CD4-positive, alpha-beta T cell (primary cell): ENCODE results near the gene RAD51AP1. TPM values are rescaled to one million over a fixed set of nuclear protein-coding genes. Genes with fewer than 3 reads are reported as not detected.

Experiments
- ATAC-seq: fragments of 200-7000 bp; cut with Tn5 transposase; one replicate; pipeline ENCODE4 v1.10.0; 2022; ENCODE audit warnings: mild to moderate bottlenecking; ENCODE audit not compliant: poor library complexity
- CTCF ChIA-PET: fragments of 350-600 bp; sonication (Branson Sonifier 250); formaldehyde crosslinking; loops from one replicate; lab custom pipeline; 2021; ENCODE audit warnings: antibody characterized with exemption, inconsistent platforms; lab: Charles Lee
- POLR2A ChIA-PET: fragments of 350-600 bp; sonication (Branson Sonifier 250); formaldehyde crosslinking; loops from one replicate; lab custom pipeline; 2021; ENCODE audit warnings: antibody characterized with exemption, inconsistent platforms; lab: Charles Lee
- DNase-seq, 14 experiments: peaks; one replicate each; pipeline ENCODE4 v3.0.0-alpha.2; 2013 to 2020; ENCODE audit warnings: mixed read lengths in 2 of 14
- H3K27ac ChIP-seq, 2 donors: one replicate each; pipeline versions ENCODE4 v1.5.1 to v1.7.0; 2013; ENCODE audit warnings: low read length in 2 of 2, low read depth in 1 of 2, mild to moderate bottlenecking in 1 of 2
- H3K27me3 ChIP-seq, 2 experiments: 1 replicate in 1 of 2; 2 replicates in 1 of 2; pipeline versions ENCODE4 v1.6.1 to v1.7.0; 2013; ENCODE audit warnings: low read length in 2 of 2, control low read depth in 1 of 2, mild to moderate bottlenecking in 1 of 2, moderate library complexity in 1 of 2; ENCODE audit not compliant: insufficient read depth in 2 of 2, control insufficient read depth in 1 of 2
- H3K36me3 ChIP-seq: one replicate; pipeline ENCODE4 v1.6.1; 2013; ENCODE audit warnings: low read length, control low read depth; ENCODE audit not compliant: insufficient read depth
- H3K4me1 ChIP-seq: one replicate; pipeline ENCODE4 v1.6.1; 2013; ENCODE audit warnings: low read length, control low read depth; ENCODE audit not compliant: insufficient read depth
- H3K4me3 ChIP-seq: one replicate; pipeline ENCODE4 v1.5.1; 2013; ENCODE audit warnings: mild to moderate bottlenecking, low read length, moderate library complexity
- H3K9me3 ChIP-seq, 2 experiments: 1 replicate in 1 of 2; 2 replicates in 1 of 2; pipeline versions ENCODE4 v1.6.1 to v1.7.0; 2013; ENCODE audit warnings: low read length in 2 of 2, mild to moderate bottlenecking in 2 of 2, control low read depth in 1 of 2, moderate library complexity in 1 of 2; ENCODE audit not compliant: control insufficient read depth in 1 of 2, insufficient read depth in 1 of 2
- H3K27ac Mint-ChIP-seq: one replicate; pipeline ENCODE4 v1.8.0; 2020; ENCODE audit warnings: mixed read lengths
- H3K27me3 Mint-ChIP-seq: one replicate; pipeline ENCODE4 v1.8.0; 2021; ENCODE audit warnings: mixed read lengths
- H3K36me3 Mint-ChIP-seq: one replicate; pipeline ENCODE4 v1.8.0; 2021; ENCODE audit warnings: low read depth, mixed read lengths
- H3K4me1 Mint-ChIP-seq: one replicate; pipeline ENCODE4 v1.8.0; 2021; ENCODE audit warnings: low read depth, mixed read lengths
- H3K4me3 Mint-ChIP-seq: one replicate; pipeline ENCODE4 v1.8.0; 2020; ENCODE audit warnings: mild to moderate bottlenecking, mixed read lengths
- H3K9me3 Mint-ChIP-seq: one replicate; pipeline ENCODE4 v1.8.0; 2020; ENCODE audit warnings: mixed read lengths
- CTCF ChIP-seq: fragments of 200-600 bp; IDR thresholded peaks from one replicate; pipeline ENCODE4 v1.8.0; 2022; ENCODE audit warnings: antibody characterized with exemption, mild to moderate bottlenecking
- intact Hi-C, 2 experiments: fragments of 100-400 bp; cut with DNase I in 1 of 2; cut with micrococcal nuclease in 1 of 2; formaldehyde crosslinking; loops; one replicate each; pipeline versions ENCODE4 v1.15.1 to v1.9.0; 2023 to 2025; cut with DNase I, micrococcal nuclease
- total RNA-seq, 174 experiments: library from RNA in 2 of 174; stranded (reverse) in 2 of 174; gene quantifications; one replicate each; pipeline ENCODE4 v1.2.3 and lab custom pipeline; 2021 to 2026

RAD51AP1 gene
- total RNA-seq, 2 experiments from 2014 or later = 0.45 to 0.93 TPM

DNA sequence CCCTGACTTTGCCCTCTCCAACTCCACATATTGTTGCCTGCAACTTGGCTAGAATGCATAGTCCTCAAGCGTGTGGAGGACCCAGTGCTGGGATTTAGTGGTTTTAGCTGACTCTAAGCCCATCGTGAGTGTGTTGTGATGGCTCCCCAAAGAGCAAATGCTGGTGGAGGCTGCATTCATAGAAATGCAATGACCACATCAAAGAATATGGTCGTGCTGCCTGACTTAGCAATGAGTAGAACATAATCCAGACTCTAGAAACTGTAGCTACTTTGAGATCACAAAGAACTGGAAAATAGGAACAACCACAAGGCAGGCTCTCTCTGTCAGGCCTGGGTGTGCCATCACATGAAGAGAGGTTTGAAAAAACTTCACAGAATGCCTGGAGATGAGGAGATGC is 24.6 kb downstream of the RAD51AP1 start:
- H3K4me1 ChIP-seq = peaks cover 5% of the 10 kb centered on the region
- no peak overlapping the region for H3K4me3 Mint-ChIP-seq
- DNase-seq = no peak
- H3K9me3 Mint-ChIP-seq = no peaks in the 10 kb centered on the region
- H3K27me3 Mint-ChIP-seq = peaks cover 37% of the 10 kb centered on the region
- intact Hi-C loops = no loop called here
- H3K4me3 ChIP-seq = no peak overlapping the region
- no peak overlapping the region for H3K27ac ChIP-seq
- H3K9me3 ChIP-seq = no peaks in the 10 kb centered on the region
- ATAC-seq = no peak
- CTCF ChIA-PET = no interaction called here
- no peaks in the 10 kb centered on the region for H3K36me3 Mint-ChIP-seq
- no peak overlapping the region for H3K27ac Mint-ChIP-seq
- TF ChIP-seq CTCF = no peak
- no peaks in the 10 kb centered on the region for H3K36me3 ChIP-seq
- POLR2A ChIA-PET = no interaction called here
- peaks cover 8% of the 10 kb centered on the region for H3K4me1 Mint-ChIP-seq
- peaks cover 0 to 5% of the 10 kb centered on the region in 2 experiments for H3K27me3 ChIP-seq

DNA sequence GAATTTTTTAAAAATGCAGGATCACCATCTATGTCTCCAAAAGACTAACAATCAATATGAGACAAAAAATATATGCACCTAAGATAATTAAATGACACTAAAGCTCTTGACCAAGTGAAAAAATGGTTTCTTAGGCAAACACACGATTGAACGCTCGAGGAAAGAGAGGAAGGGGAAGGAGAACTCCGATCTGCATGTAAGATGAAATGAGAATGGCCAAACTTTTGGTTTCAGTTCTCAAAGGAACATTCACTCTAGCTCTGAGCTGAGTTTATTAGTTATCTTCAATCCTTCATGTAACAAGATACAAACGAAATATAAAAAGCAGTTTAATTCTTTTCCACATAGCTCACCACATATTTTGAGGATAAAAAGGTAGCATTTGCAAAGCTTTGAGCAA is 26.1 kb downstream of the RAD51AP1 start:
- Mint-ChIP-seq H3K36me3 (no peaks in the 10 kb centered on the region), H3K9me3 (no peaks in the 10 kb centered on the region), H3K4me3 (peak overlapping the region; percentile 35), H3K27me3 (peaks cover 37% of the 10 kb centered on the region), H3K27ac (no peak overlapping the region), H3K4me1 (peaks cover 8% of the 10 kb centered on the region)
- DNase-seq (no peak), ATAC-seq (no peak)
- Histone ChIP-seq H3K4me1 (peaks cover 5% of the 10 kb centered on the region), H3K9me3 (no peaks in the 10 kb centered on the region), H3K27me3 (peaks cover 0 to 5% of the 10 kb centered on the region in 2 experiments), H3K36me3 (no peaks in the 10 kb centered on the region), H3K27ac (no peak overlapping the region), H3K4me3 (peak overlapping the region; percentile 13)
- intact Hi-C loops = no loop called here
- ChIA-PET CTCF (interaction anchor here (0.6 kb wide), 1 partner anchor 41 kb away, joined by 4 read pairs; no protein-coding TSS in a partner anchor), POLR2A (no interaction called here)
- no peak for TF ChIP-seq CTCF

DNA sequence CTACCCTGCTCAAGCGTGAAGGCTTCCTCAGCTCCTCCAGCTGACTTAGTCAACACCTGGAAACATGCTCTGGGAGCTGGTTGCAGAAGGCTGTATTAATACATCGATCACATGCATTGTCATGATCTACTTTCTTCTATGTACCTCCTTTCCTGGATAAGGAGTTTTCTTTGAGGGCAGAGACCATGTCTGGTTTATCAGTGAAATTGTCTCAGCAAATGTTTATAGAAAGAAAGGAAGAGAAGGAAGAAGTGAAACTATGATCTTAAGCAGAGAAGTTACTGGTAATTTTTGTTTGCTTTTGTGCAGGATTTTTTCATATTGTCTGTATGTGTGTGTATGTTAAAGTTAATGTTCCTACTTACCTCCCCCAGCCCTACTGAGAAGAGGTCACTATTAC is 27.8 kb downstream of the RAD51AP1 start:
- no peaks in the 10 kb centered on the region for H3K36me3 ChIP-seq
- H3K27me3 ChIP-seq = peaks cover 0 to 5% of the 10 kb centered on the region in 2 experiments
- no peaks in the 10 kb centered on the region for H3K9me3 ChIP-seq
- no peak overlapping the region for H3K27ac ChIP-seq
- H3K4me1 Mint-ChIP-seq = peaks cover 8% of the 10 kb centered on the region
- ChIA-PET POLR2A (no interaction called here), CTCF (no interaction called here)
- H3K27me3 Mint-ChIP-seq = peaks cover 37% of the 10 kb centered on the region
- intact Hi-C loops = no loop called here
- DNase-seq (no peak), ATAC-seq (no peak)
- no peak overlapping the region for H3K4me3 Mint-ChIP-seq
- no peak overlapping the region for H3K4me3 ChIP-seq
- peaks cover 5% of the 10 kb centered on the region for H3K4me1 ChIP-seq
- TF ChIP-seq CTCF = no peak
- H3K36me3 Mint-ChIP-seq = no peaks in the 10 kb centered on the region
- no peak overlapping the region for H3K27ac Mint-ChIP-seq
- no peaks in the 10 kb centered on the region for H3K9me3 Mint-ChIP-seq
